ENCODE measurements around the gene MORN3. TPM values are rescaled to one million over a fixed set of nuclear protein-coding genes. Genes with fewer than 3 reads are reported as not detected.
"Not testable (repeated sequence)": the region's sequence is repeated elsewhere in the genome, so short reads cannot be mapped to it uniquely, and the experiment has no call there.

The MORN3 gene
- total RNA-seq, 1 donor, result 1.4 TPM

DNA sequence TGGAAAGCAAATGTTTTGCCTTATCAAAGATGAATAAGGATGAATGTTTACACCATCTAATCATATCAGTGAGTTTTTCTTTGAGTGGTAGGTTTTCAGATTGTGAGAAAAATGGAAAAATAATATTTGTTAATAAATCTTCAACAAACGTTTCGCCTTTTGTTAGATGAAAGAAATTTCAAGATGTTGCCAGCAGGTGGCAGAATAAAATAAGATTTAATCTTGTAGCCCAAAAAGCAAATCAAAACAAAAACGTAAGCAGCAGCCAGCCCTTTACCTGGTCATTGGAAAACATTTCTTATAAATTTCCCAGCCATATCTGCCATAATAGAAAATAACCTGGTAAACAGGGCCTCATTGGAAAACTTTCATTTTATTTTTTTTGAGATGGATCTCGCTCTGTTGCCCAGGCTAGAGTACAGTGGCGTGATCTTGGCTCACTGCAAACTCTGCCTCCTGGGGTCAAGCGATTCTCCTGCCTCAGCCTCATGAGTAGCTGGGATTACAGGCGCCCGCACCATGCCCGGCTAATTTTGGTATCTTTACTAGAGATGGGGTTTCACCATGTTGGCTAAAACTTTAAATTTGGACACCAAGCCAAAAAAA, 27.7 kb upstream of the MORN3 start:
- no peak overlapping the region for H2AFZ ChIP-seq (ENCODE audit: low read length)

DNA sequence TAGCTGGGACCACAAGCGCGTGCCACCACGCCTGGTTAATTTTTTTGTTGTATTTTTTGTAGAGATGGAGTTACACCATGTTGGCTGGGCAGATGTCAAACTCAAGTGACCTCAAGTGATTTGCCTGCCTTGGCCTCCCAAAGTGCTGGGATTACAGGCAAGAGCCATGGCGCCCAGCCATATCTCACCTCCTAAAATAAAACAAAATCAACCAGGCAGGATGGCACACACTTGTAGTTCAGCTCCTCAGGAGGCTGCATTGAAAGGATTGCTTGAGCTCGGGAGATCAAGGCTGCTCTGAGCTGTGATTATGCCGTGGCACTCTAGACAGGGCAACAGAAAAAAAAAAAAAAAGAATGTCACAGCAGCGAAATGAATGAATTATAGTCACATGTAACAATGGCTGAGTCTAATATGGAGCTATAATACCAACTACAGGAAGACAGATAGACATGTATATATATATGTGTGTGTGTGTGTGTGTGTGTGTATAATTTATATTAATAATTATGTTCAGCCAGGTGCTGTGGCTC, 23.8 kb upstream of the MORN3 start:
- no peaks in the 10 kb centered on the region for H3K36me3 ChIP-seq (ENCODE audit: insufficient read depth, low read length)
- no peak overlapping the region for H3K27ac ChIP-seq (ENCODE audit: low read depth, low read length)
- H3K79me2 ChIP-seq (ENCODE audit: insufficient read depth, low read length), result no peaks in the 10 kb centered on the region
- DNase-seq (ENCODE audit: insufficient read length, low spot score, missing footprints), result no peak
- H3K9me3 ChIP-seq (ENCODE audit: low read depth, low read length), result no peaks in the 10 kb centered on the region
- H3K4me1 ChIP-seq (ENCODE audit: insufficient read depth, low read length), result peaks cover 6% of the 10 kb centered on the region
- H3K4me3 ChIP-seq (ENCODE audit: insufficient read depth, low read length), result no peak overlapping the region
- H2AFZ ChIP-seq (ENCODE audit: low read length), result no peak overlapping the region
- TF ChIP-seq, protein P1, sequence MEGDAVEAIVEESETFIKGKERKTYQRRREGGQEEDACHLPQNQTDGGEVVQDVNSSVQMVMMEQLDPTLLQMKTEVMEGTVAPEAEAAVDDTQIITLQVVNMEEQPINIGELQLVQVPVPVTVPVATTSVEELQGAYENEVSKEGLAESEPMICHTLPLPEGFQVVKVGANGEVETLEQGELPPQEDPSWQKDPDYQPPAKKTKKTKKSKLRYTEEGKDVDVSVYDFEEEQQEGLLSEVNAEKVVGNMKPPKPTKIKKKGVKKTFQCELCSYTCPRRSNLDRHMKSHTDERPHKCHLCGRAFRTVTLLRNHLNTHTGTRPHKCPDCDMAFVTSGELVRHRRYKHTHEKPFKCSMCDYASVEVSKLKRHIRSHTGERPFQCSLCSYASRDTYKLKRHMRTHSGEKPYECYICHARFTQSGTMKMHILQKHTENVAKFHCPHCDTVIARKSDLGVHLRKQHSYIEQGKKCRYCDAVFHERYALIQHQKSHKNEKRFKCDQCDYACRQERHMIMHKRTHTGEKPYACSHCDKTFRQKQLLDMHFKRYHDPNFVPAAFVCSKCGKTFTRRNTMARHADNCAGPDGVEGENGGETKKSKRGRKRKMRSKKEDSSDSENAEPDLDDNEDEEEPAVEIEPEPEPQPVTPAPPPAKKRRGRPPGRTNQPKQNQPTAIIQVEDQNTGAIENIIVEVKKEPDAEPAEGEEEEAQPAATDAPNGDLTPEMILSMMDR (IDR thresholded peaks at IDR 0.05; ENCODE audit: extremely low read depth, low read depth, low read length), result no peak
- no peaks in the 10 kb centered on the region for H4K20me1 ChIP-seq (ENCODE audit: insufficient read depth, low read length)
- no peak overlapping the region for H3K4me2 ChIP-seq (ENCODE audit: insufficient read depth, low read length)
- no peaks in the 10 kb centered on the region for H3K27me3 ChIP-seq (ENCODE audit: insufficient read depth, low read length)

More for the DNA sequence above, 27.7 kb upstream of the MORN3 start:
- TF ChIP-seq, protein P1 (IDR thresholded peaks at IDR 0.05; ENCODE audit: extremely low read depth, low read depth, low read length), result peak; percentile 52
- no peaks in the 10 kb centered on the region for H3K36me3 ChIP-seq (ENCODE audit: insufficient read depth, low read length)
- DNase-seq (ENCODE audit: insufficient read length, low spot score, missing footprints), result peak; percentile 83
- no peaks in the 10 kb centered on the region for H4K20me1 ChIP-seq (ENCODE audit: insufficient read depth, low read length)
- no peak overlapping the region for H3K4me3 ChIP-seq (ENCODE audit: insufficient read depth, low read length)
- H3K9me3 ChIP-seq (ENCODE audit: low read depth, low read length), result no peaks in the 10 kb centered on the region
- no peaks in the 10 kb centered on the region for H3K4me1 ChIP-seq (ENCODE audit: insufficient read depth, low read length)
- no peak overlapping the region for H3K27ac ChIP-seq (ENCODE audit: low read depth, low read length)
- peak overlapping the region; percentile 8 for H3K4me2 ChIP-seq (ENCODE audit: insufficient read depth, low read length)
- peaks cover 4% of the 10 kb centered on the region for H3K27me3 ChIP-seq (ENCODE audit: insufficient read depth, low read length)
- H3K79me2 ChIP-seq (ENCODE audit: insufficient read depth, low read length), result no peaks in the 10 kb centered on the region

DNA sequence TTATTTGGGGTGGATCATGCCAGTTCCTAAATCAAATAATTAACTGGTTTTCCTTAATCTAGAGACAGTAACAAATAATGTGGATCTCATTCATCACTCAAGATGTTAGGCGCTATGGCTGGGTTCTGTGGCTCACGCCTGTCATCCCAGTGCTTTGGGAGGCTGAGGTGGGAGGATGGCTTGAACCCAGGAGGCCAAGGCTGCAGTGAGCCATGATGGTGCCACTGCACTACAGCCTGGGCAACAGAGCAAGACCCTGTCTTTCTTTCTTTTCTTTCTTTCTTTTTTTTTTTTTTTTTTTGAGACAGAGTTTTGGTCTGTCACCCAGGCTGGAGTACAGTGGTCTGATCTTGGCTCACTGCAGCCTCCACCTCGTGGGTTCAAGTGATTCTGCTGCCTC, 23.3 kb upstream of the MORN3 start:
- not testable (repeated sequence) for H3K79me2 ChIP-seq (ENCODE audit: insufficient read depth, low read length); H3K4me3 ChIP-seq (ENCODE audit: insufficient read depth, low read length); H3K27ac ChIP-seq (ENCODE audit: low read depth, low read length); H3K4me2 ChIP-seq (ENCODE audit: insufficient read depth, low read length); H2AFZ ChIP-seq (ENCODE audit: low read length); H3K9me3 ChIP-seq (ENCODE audit: low read depth, low read length); H3K36me3 ChIP-seq (ENCODE audit: insufficient read depth, low read length); DNase-seq (ENCODE audit: insufficient read length, low spot score, missing footprints); H4K20me1 ChIP-seq (ENCODE audit: insufficient read depth, low read length); H3K4me1 ChIP-seq (ENCODE audit: insufficient read depth, low read length); H3K27me3 ChIP-seq (ENCODE audit: insufficient read depth, low read length)

DNA sequence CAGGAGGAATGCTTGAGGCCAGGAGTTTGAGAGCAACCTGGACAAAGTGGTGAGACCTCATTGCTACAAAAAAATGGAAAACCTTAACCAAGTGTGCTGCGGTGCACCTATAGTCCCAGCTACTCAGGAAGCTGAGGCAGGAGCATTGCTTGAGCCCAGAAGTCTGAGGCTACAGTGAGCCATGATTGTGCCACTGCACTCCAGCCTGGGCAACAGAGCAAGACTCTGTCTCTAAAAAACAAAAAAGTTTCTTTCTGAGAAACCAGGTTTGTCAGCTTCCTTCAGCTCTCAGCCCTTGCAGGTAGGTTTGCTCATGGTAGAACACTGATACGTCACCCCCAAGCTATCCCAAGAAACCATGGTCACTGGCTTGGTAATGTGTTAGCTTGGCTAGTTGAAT, 20.0 kb upstream of the MORN3 start:
- H3K27me3 ChIP-seq (ENCODE audit: insufficient read depth, low read length), result no peaks in the 10 kb centered on the region
- no peaks in the 10 kb centered on the region for H3K36me3 ChIP-seq (ENCODE audit: insufficient read depth, low read length)
- H3K27ac ChIP-seq (ENCODE audit: low read depth, low read length), result no peak overlapping the region
- DNase-seq (ENCODE audit: insufficient read length, low spot score, missing footprints), result no peak
- no peak overlapping the region for H3K4me2 ChIP-seq (ENCODE audit: insufficient read depth, low read length)
- no peaks in the 10 kb centered on the region for H4K20me1 ChIP-seq (ENCODE audit: insufficient read depth, low read length)
- H3K9me3 ChIP-seq (ENCODE audit: low read depth, low read length), result no peaks in the 10 kb centered on the region
- no peaks in the 10 kb centered on the region for H3K79me2 ChIP-seq (ENCODE audit: insufficient read depth, low read length)
- no peak overlapping the region for H2AFZ ChIP-seq (ENCODE audit: low read length)
- TF ChIP-seq, protein P1 (IDR thresholded peaks at IDR 0.05; ENCODE audit: extremely low read depth, low read depth, low read length), result no peak
- H3K4me3 ChIP-seq (ENCODE audit: insufficient read depth, low read length), result no peak overlapping the region
- H3K4me1 ChIP-seq (ENCODE audit: insufficient read depth, low read length), result peaks cover 6% of the 10 kb centered on the region
